ENCODE data around the gene SYNCRIP. TPM values are rescaled to one million over a fixed set of nuclear protein-coding genes. Genes with fewer than 3 reads are reported as not detected.

SYNCRIP gene
- total RNA-seq, 1 donor from 2014 or later: 93.6 TPM

- H3K4me3 Mint-ChIP-seq (ENCODE audit: unreplicated experiment): peak overlapping the region; percentile 99
- peaks cover 20% of the 10 kb centered on the region for H3K4me1 Mint-ChIP-seq (ENCODE audit: low read depth, unreplicated experiment)
- peak overlapping the region; percentile 91 for H3K27ac Mint-ChIP-seq (ENCODE audit: unreplicated experiment)
- no peak for DNase-seq
- peaks cover 6% of the 10 kb centered on the region for H3K27me3 Mint-ChIP-seq (ENCODE audit: unreplicated experiment)
- peaks cover 5% of the 10 kb centered on the region for H3K9me3 Mint-ChIP-seq (ENCODE audit: unreplicated experiment)
- H3K36me3 Mint-ChIP-seq (ENCODE audit: unreplicated experiment): no peaks in the 10 kb centered on the region
- TF ChIP-seq CTCF (IDR thresholded peaks at IDR 0.05; ENCODE audit: partially characterized antibody, unreplicated experiment): no peak
These were observed 35.4 kb upstream of the SYNCRIP start for GRCh38 chr6:85678026-85678601.

- no peak for TF ChIP-seq CTCF (IDR thresholded peaks at IDR 0.05; ENCODE audit: partially characterized antibody, unreplicated experiment)
- Mint-ChIP-seq H3K27ac (ENCODE audit: unreplicated experiment) (peak overlapping the region; percentile 91), H3K36me3 (ENCODE audit: unreplicated experiment) (no peaks in the 10 kb centered on the region), H3K27me3 (ENCODE audit: unreplicated experiment) (peaks cover 6% of the 10 kb centered on the region), H3K9me3 (ENCODE audit: unreplicated experiment) (peaks cover 5% of the 10 kb centered on the region), H3K4me3 (ENCODE audit: unreplicated experiment) (peak overlapping the region; percentile 99), H3K4me1 (ENCODE audit: low read depth, unreplicated experiment) (peaks cover 20% of the 10 kb centered on the region)
- no peak for DNase-seq
These were observed 34.7 kb upstream of the SYNCRIP start for GRCh38 chr6:85677234-85677956.

- H3K4me3 Mint-ChIP-seq (ENCODE audit: unreplicated experiment): peak overlapping the region; percentile 99
- TF ChIP-seq CTCF (IDR thresholded peaks at IDR 0.05; ENCODE audit: partially characterized antibody, unreplicated experiment): no peak
- DNase-seq: no peak
- peaks cover 20% of the 10 kb centered on the region for H3K4me1 Mint-ChIP-seq (ENCODE audit: low read depth, unreplicated experiment)
- peaks cover 6% of the 10 kb centered on the region for H3K27me3 Mint-ChIP-seq (ENCODE audit: unreplicated experiment)
- peaks cover 5% of the 10 kb centered on the region for H3K9me3 Mint-ChIP-seq (ENCODE audit: unreplicated experiment)
- peak overlapping the region; percentile 10 for H3K27ac Mint-ChIP-seq (ENCODE audit: unreplicated experiment)
- no peaks in the 10 kb centered on the region for H3K36me3 Mint-ChIP-seq (ENCODE audit: unreplicated experiment)
These were observed 33.5 kb upstream of the SYNCRIP start for GRCh38 chr6:85676086-85676729.

GRCh38 chr6:85675030-85675819 is 32.5 kb upstream of the SYNCRIP start:
- Mint-ChIP-seq H3K27ac (ENCODE audit: unreplicated experiment) (peak overlapping the region; percentile 25), H3K27me3 (ENCODE audit: unreplicated experiment) (peaks cover 6% of the 10 kb centered on the region), H3K4me1 (ENCODE audit: low read depth, unreplicated experiment) (peaks cover 20% of the 10 kb centered on the region), H3K9me3 (ENCODE audit: unreplicated experiment) (peaks cover 5% of the 10 kb centered on the region), H3K4me3 (ENCODE audit: unreplicated experiment) (peak overlapping the region; percentile 99), H3K36me3 (ENCODE audit: unreplicated experiment) (no peaks in the 10 kb centered on the region)
- no peak for DNase-seq
- TF ChIP-seq CTCF (IDR thresholded peaks at IDR 0.05; ENCODE audit: partially characterized antibody, unreplicated experiment): no peak

Data from glutamatergic neuron (in vitro differentiated cells).